Activated naive CD8-positive, alpha-beta T cell treated with anti-CD3 and anti-CD28 coated beads, Interleukin-2, amount 50 U/mL, for 16 hours (primary cell): ENCODE measurements around the gene CACNA1S.

Experiments
- DNase-seq: peaks from one replicate; pipeline ENCODE4 v3.0.0-alpha.2; 2020; ENCODE audit warnings: low read depth, low spot score

Gene CACNA1S

GRCh38 chr1:201063145-201063544, 49.1 kb downstream of the CACNA1S start:
- DNase-seq = no peak

- no peak for DNase-seq
Measured at GRCh38 chr1:201062511-201063091, 49.6 kb downstream of the CACNA1S start.

GRCh38 chr1:201061886-201062285, 50.3 kb downstream of the CACNA1S start:
- no peak for DNase-seq

GRCh38 chr1:201061049-201061448, 51.2 kb downstream of the CACNA1S start:
- DNase-seq = no peak

GRCh38 chr1:201060586-201060985, 51.6 kb downstream of the CACNA1S start:
- DNase-seq = no peak

GRCh38 chr1:201059871-201060555, 52.2 kb downstream of the CACNA1S start:
- no peak for DNase-seq

- no peak for DNase-seq
Measured at GRCh38 chr1:201059401-201059800, 52.8 kb downstream of the CACNA1S start.

- DNase-seq = no peak
Measured at GRCh38 chr1:201054091-201054543, 58.1 kb downstream of the CACNA1S start.

- no peak for DNase-seq
Measured at GRCh38 chr1:201053155-201053860, 58.9 kb downstream of the CACNA1S start.

- no peak for DNase-seq
Measured at GRCh38 chr1:201051399-201051798, 60.8 kb downstream of the CACNA1S start.

- DNase-seq = no peak
Measured at GRCh38 chr1:201050515-201051277, 61.5 kb downstream of the CACNA1S start.

- no peak for DNase-seq
Measured at GRCh38 chr1:201049248-201049831, 62.9 kb downstream of the CACNA1S start.

GRCh38 chr1:201048521-201048920, 63.7 kb downstream of the CACNA1S start:
- DNase-seq = no peak

- no peak for DNase-seq
Measured at GRCh38 chr1:201044119-201044518, 68.1 kb downstream of the CACNA1S start.

- no peak for DNase-seq
Measured at GRCh38 chr1:201042779-201043461, 69.3 kb downstream of the CACNA1S start.

- DNase-seq = no peak
Measured at GRCh38 chr1:201041011-201041410, 71.2 kb downstream of the CACNA1S start.

GRCh38 chr1:201039876-201040275, 72.3 kb downstream of the CACNA1S start:
- no peak for DNase-seq

GRCh38 chr1:201039418-201039817, 72.8 kb downstream of the CACNA1S start:
- DNase-seq = no peak

- DNase-seq = no peak
Measured at GRCh38 chr1:201038186-201038876, 73.9 kb downstream of the CACNA1S start.

- DNase-seq = no peak
Measured at GRCh38 chr1:201036188-201036842, 75.9 kb downstream of the CACNA1S start.
